ENCODE measurements around the gene CEP63.

CEP63 gene

DNA sequence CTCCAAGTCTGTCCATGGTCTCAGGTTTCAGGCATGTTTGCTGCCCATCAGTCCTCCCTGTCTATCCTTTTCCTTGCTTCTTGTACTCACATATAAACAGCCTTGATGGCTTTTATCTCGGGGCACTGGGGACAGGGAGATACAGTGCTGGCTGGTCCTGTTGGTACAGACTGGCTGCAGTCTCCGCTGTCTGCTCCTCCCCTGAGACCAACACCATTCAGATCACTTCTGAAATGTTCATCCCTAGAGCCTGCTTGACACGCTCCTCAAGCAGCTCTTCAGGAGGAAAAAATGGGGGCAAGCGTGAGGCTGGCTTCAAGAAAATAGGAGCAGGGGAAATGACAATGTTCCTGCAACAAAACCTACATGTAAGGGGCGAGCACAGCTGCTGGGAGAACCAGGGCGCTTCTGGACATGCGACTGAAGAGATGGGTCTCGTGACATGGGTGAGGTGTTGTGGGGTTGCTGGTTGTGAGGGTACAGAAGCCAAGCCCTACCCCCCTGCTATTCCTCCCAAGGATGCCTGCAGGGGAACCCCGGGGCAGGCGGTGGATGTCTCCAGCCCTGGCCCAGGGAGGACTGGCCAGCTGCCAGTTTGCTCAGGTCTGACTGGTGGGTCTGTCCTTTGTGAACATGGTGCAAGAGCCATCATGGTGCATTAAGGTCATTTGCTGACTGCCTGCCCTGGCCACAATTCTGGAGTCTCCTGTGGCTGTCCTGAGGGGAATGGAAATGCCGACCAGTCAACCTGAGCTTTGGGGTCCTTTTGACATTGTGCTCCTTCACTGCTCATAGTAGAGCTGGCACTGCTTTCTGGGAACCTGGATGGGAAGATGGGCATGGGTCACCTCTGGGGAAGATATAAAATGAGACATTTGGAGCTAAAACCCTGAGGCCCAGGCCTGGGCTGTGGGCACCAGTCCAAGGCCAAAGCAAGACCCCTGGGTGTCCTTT lies 124.9 kb downstream of the CEP63 start:
- TF ChIP-seq, protein P1, sequence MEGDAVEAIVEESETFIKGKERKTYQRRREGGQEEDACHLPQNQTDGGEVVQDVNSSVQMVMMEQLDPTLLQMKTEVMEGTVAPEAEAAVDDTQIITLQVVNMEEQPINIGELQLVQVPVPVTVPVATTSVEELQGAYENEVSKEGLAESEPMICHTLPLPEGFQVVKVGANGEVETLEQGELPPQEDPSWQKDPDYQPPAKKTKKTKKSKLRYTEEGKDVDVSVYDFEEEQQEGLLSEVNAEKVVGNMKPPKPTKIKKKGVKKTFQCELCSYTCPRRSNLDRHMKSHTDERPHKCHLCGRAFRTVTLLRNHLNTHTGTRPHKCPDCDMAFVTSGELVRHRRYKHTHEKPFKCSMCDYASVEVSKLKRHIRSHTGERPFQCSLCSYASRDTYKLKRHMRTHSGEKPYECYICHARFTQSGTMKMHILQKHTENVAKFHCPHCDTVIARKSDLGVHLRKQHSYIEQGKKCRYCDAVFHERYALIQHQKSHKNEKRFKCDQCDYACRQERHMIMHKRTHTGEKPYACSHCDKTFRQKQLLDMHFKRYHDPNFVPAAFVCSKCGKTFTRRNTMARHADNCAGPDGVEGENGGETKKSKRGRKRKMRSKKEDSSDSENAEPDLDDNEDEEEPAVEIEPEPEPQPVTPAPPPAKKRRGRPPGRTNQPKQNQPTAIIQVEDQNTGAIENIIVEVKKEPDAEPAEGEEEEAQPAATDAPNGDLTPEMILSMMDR (IDR thresholded peaks at IDR 0.05; ENCODE audit: control insufficient read depth, insufficient read depth, low read depth, low read length, missing control alignments) = no peak
- DNase-seq (ENCODE audit: low read depth) = no peak
- no peak overlapping the region for H3K4me3 ChIP-seq (ENCODE audit: control insufficient read depth, low read depth, low read length)

DNA sequence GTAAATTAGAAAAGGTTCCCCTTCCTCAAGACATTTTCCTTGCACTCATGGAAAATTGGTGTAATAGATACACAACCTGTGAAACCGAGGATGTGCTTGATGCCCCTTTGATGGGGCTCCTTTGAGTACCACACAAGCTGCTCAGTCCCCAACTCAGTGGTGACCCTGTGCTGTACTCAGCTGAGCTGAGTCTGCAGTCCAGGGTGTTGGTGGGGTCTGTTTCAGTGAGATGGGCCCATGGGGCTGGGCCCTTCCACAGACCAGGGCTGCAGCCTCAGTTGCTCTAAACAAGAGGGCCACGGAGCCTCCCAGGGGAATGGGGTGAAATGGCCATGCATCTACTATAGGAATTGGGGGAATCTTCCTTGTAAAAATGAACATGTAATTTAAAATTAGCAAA lies 125.7 kb downstream of the CEP63 start:
- TF ChIP-seq, protein P1 (IDR thresholded peaks at IDR 0.05; ENCODE audit: control insufficient read depth, insufficient read depth, low read depth, low read length, missing control alignments) = no peak
- DNase-seq (ENCODE audit: low read depth) = no peak
- no peak overlapping the region for H3K4me3 ChIP-seq (ENCODE audit: control insufficient read depth, low read depth, low read length)

- no peak for DNase-seq (ENCODE audit: low read depth)
- TF ChIP-seq, protein P1 (IDR thresholded peaks at IDR 0.05; ENCODE audit: control insufficient read depth, insufficient read depth, low read depth, low read length, missing control alignments) = no peak
These were observed 127.2 kb downstream of the CEP63 start for GRCh38 chr3:134613006-134613520.

GRCh38 chr3:134614955-134615354 lies 129.1 kb downstream of the CEP63 start:
- H3K4me3 ChIP-seq (ENCODE audit: control insufficient read depth, low read depth, low read length) = no peak overlapping the region
- DNase-seq (ENCODE audit: low read depth) = no peak
- TF ChIP-seq, protein P1 (IDR thresholded peaks at IDR 0.05; ENCODE audit: control insufficient read depth, insufficient read depth, low read depth, low read length, missing control alignments) = no peak

More at GRCh38 chr3:134613006-134613520, 127.2 kb downstream of the CEP63 start:
- no peak overlapping the region for H3K4me3 ChIP-seq (ENCODE audit: control insufficient read depth, low read depth, low read length)

- DNase-seq (ENCODE audit: low read depth) = no peak
- TF ChIP-seq, protein P1 (IDR thresholded peaks at IDR 0.05; ENCODE audit: control insufficient read depth, insufficient read depth, low read depth, low read length, missing control alignments) = no peak
- no peak overlapping the region for H3K4me3 ChIP-seq (ENCODE audit: control insufficient read depth, low read depth, low read length)
These were observed 129.9 kb downstream of the CEP63 start for GRCh38 chr3:134615743-134616142.

GRCh38 chr3:134617608-134618477 lies 132.0 kb downstream of the CEP63 start:
- no peak for DNase-seq (ENCODE audit: low read depth)
- TF ChIP-seq, protein P1 (IDR thresholded peaks at IDR 0.05; ENCODE audit: control insufficient read depth, insufficient read depth, low read depth, low read length, missing control alignments) = no peak

More at GRCh38 chr3:134617608-134618477, 132.0 kb downstream of the CEP63 start:
- H3K4me3 ChIP-seq (ENCODE audit: control insufficient read depth, low read depth, low read length) = no peak overlapping the region
